ENCODE results near the gene KCNJ14.

DNA sequence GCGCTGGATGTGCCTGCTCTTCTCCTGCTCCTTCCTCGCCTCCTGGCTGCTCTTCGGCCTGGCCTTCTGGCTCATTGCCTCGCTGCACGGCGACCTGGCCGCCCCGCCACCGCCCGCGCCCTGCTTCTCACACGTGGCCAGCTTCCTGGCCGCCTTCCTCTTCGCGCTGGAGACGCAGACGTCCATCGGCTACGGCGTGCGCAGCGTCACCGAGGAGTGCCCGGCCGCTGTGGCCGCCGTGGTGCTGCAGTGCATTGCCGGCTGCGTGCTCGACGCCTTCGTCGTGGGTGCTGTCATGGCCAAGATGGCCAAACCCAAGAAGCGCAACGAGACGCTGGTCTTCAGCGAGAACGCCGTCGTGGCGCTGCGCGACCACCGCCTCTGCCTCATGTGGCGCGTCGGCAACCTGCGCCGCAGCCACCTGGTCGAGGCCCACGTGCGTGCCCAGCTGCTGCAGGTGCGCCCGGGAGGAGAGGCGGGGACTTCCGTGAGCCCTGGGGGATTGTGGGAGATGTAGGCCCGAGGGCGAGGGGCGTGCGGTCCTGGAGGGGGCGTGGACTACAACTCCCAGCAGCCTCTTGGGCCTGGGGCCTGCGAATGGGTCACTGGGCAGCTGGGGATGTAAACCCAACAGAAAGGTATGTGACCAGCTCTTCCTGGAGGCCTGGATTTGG is 6.7 kb downstream of the KCNJ14 start:
- TF ChIP-seq, protein P1, sequence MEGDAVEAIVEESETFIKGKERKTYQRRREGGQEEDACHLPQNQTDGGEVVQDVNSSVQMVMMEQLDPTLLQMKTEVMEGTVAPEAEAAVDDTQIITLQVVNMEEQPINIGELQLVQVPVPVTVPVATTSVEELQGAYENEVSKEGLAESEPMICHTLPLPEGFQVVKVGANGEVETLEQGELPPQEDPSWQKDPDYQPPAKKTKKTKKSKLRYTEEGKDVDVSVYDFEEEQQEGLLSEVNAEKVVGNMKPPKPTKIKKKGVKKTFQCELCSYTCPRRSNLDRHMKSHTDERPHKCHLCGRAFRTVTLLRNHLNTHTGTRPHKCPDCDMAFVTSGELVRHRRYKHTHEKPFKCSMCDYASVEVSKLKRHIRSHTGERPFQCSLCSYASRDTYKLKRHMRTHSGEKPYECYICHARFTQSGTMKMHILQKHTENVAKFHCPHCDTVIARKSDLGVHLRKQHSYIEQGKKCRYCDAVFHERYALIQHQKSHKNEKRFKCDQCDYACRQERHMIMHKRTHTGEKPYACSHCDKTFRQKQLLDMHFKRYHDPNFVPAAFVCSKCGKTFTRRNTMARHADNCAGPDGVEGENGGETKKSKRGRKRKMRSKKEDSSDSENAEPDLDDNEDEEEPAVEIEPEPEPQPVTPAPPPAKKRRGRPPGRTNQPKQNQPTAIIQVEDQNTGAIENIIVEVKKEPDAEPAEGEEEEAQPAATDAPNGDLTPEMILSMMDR (IDR thresholded peaks at IDR 0.05) = no peak
- no peak for TF ChIP-seq POLR2A (IDR thresholded peaks at IDR 0.05)
